HepG2 (cell line): ENCODE data around the gene TARBP2. TPM values are rescaled to one million over a fixed set of nuclear protein-coding genes. Genes with fewer than 3 reads are reported as not detected.

ENCODE experiments used
- ATAC-seq: fragments of 200-7000 bp; cut with Tn5 transposase; 3 replicates; pipeline ENCODE4 v1.9.1; 2020; ENCODE audit warnings: mild to moderate bottlenecking, moderate library complexity
- BruUV-seq: library from RNA; stranded (reverse); fragments of 400-500 nt; replicated peaks from 2 replicates; lab custom pipeline; 2021; lab: Mats Ljungman, UMichigan
- CTCF ChIA-PET: fragments of 300-600 bp; formaldehyde crosslinking; extraction: SDS; loops from one replicate; lab custom pipeline; 2021; ENCODE audit warnings: low total read pairs, inconsistent platforms, low intra/inter-chr PET ratio; lab: Yijun Ruan, JAX
- POLR2A ChIA-PET: fragments of 350-600 bp; sonication (Branson Sonifier 250); formaldehyde crosslinking; loops from one replicate; lab custom pipeline; 2020; ENCODE audit warnings: antibody characterized with exemption, inconsistent platforms; lab: Yijun Ruan, JAX
- DNase-seq: peaks from one replicate; pipeline ENCODE4 v3.0.0-alpha.2; 2015; ENCODE audit warnings: low spot score
- FAIRE-seq: peaks from 3 replicates; lab custom pipeline; 2011; peaks lifted over from hg19 to GRCh38; lab: Jason Lieb, UNC
- H2AFZ ChIP-seq: one replicate; pipeline ENCODE4 v1.6.1; 2011; ENCODE audit warnings: low read length, inconsistent platforms
- H3K27ac ChIP-seq: fragments of 300-600 bp; 3 replicates; pipeline ENCODE4 v1.8.0; 2011; ENCODE audit warnings: mixed run types, mild to moderate bottlenecking, mixed read lengths, low read length, inconsistent platforms; ENCODE audit not compliant: insufficient read depth; ENCODE audit errors: extremely low read length
- H3K27me3 ChIP-seq, 2 experiments: fragments of 200-600 bp in 1 of 2; 2 replicates in 1 of 2; 3 replicates in 1 of 2; pipeline versions ENCODE4 v1.6.0 to v1.8.0; 2011; ENCODE audit warnings: low read length in 2 of 2, mild to moderate bottlenecking in 2 of 2, moderate library complexity in 2 of 2, inconsistent platforms in 1 of 2; ENCODE audit not compliant: insufficient read depth in 2 of 2, control insufficient read depth in 1 of 2
- H3K36me3 ChIP-seq, 2 experiments: fragments of 200-600 bp in 1 of 2; replicated peaks in 1 of 2; 2 replicates in 1 of 2; 3 replicates in 1 of 2; pipeline versions ENCODE4 v1.5.1 to v1.8.0; 2011; ENCODE audit warnings: low read length in 2 of 2, inconsistent platforms in 1 of 2; ENCODE audit not compliant: insufficient read depth in 2 of 2, control insufficient read depth in 1 of 2
- H3K4me1 ChIP-seq: 2 replicates; pipeline ENCODE4 v1.5.1; 2012; ENCODE audit warnings: low read length, inconsistent platforms; ENCODE audit not compliant: insufficient read depth
- H3K4me2 ChIP-seq: 2 replicates; pipeline ENCODE4 v1.6.0; 2011; ENCODE audit warnings: low read depth, low read length, inconsistent platforms
- H3K4me3 ChIP-seq, 3 experiments: fragments of 200-600 bp in 1 of 3; sonication (generic), shearing (Covaris generic) in 1 of 3; replicated peaks in 1 of 3; 2 replicates each; pipeline ENCODE4 v1.5.1; 2011 to 2016; ENCODE audit warnings: low read length in 3 of 3, inconsistent platforms in 2 of 3, low read depth in 2 of 3, mild to moderate bottlenecking in 2 of 3, control low read depth in 1 of 3, mixed read lengths in 1 of 3; ENCODE audit not compliant: insufficient read depth in 1 of 3
- H3K79me2 ChIP-seq: one replicate; pipeline ENCODE4 v1.6.1; 2011; ENCODE audit warnings: low read length, inconsistent platforms; ENCODE audit not compliant: insufficient read depth
- H3K9ac ChIP-seq: 2 replicates; pipeline ENCODE4 v1.6.0; 2011; ENCODE audit warnings: mild to moderate bottlenecking, low read depth, low read length, inconsistent platforms; ENCODE audit not compliant: insufficient read depth
- H3K9me3 ChIP-seq: 2 replicates; pipeline ENCODE4 v1.5.1; 2012; ENCODE audit warnings: mild to moderate bottlenecking, low read length
- H4K20me1 ChIP-seq: 2 replicates; pipeline ENCODE4 v1.6.0; 2011; ENCODE audit warnings: inconsistent platforms, mild to moderate bottlenecking, low read length, moderate library complexity; ENCODE audit not compliant: insufficient read depth
- GTF3A ChIP-seq: sonication (generic); formaldehyde crosslinking; conservative IDR thresholded peaks from 2 replicates; pipeline ENCODE4 v1.4.0; 2020; ENCODE audit warnings: mild to moderate bottlenecking, missing genetic modification reagents
- MXI1 ChIP-seq: IDR thresholded peaks from 3 replicates; pipeline ENCODE4 v1.6.1; 2012; ENCODE audit warnings: low read depth, low read length, inconsistent platforms, borderline replicate concordance
- RAD51 ChIP-seq: fragments of 450-650 bp; IDR thresholded peaks from 2 replicates; pipeline ENCODE4 v1.6.1; 2016; ENCODE audit warnings: borderline replicate concordance
- SETDB1 ChIP-seq: sonication (generic); formaldehyde crosslinking; IDR thresholded peaks from 2 replicates; pipeline ENCODE4 v1.5.1; 2020; ENCODE audit warnings: missing genetic modification reagents, mild to moderate bottlenecking, borderline replicate concordance
- SSRP1 ChIP-seq: IDR thresholded peaks from 2 replicates; pipeline ENCODE4 v1.6.1; 2016; ENCODE audit warnings: control low read depth
- TFDP2 ChIP-seq: sonication (generic); formaldehyde crosslinking; IDR thresholded peaks from 2 replicates; pipeline ENCODE4 v1.4.0; 2020; ENCODE audit warnings: missing genetic modification reagents
- TRAFD1 ChIP-seq: sonication (generic); formaldehyde crosslinking; IDR thresholded peaks from 2 replicates; pipeline ENCODE4 v1.5.1; 2020; ENCODE audit warnings: missing genetic modification reagents, mild to moderate bottlenecking, borderline replicate concordance
- ZMYM2 ChIP-seq: sonication (generic); formaldehyde crosslinking; IDR thresholded peaks from 2 replicates; pipeline ENCODE4 v1.8.0; 2022; ENCODE audit warnings: mild to moderate bottlenecking, missing genetic modification reagents
- ZNF7 ChIP-seq: IDR thresholded peaks from 2 replicates; pipeline ENCODE4 v1.6.1; 2016; ENCODE audit warnings: missing biosample characterization, missing genetic modification reagents
- WGBS: methylation state at CpG from one replicate; pipeline ENCODE4 v1.1.6; 2017; ENCODE audit warnings: low lambda C conversion rate; 5-methylcytosine and 5-hydroxymethylcytosine counted together
- in situ Hi-C: cut with HindIII; loops from 2 replicates; pipeline ENCODE4 v1.10.0; 2017; ENCODE audit warnings: low pct_unique_long_range_greater_than_20kb; ENCODE audit not compliant: extremely low pct_ligation_motif_present
- intact Hi-C: fragments of 100-400 bp; cut with micrococcal nuclease; formaldehyde crosslinking; loops from one replicate; pipeline ENCODE4 v1.10.0; 2022; ENCODE audit not compliant: unreplicated experiment
- polyA plus RNA-seq, 8 experiments: library from polyadenylated mRNA; depleted of rRNA in 3 of 8; stranded (reverse) in 7 of 8; unstranded in 1 of 8; fragments of >200 nt; fragmentation: Illumina TruSeq in 4 of 8; extraction: Trizol in 4 of 8; gene quantifications; 2 replicates each; pipeline versions ENCODE4 v1.2.1 to v1.2.3, GENCODE V29; 2011 to 2016; ENCODE audit warnings: low read depth in 4 of 8, missing spikeins in 1 of 8, mixed read lengths in 1 of 8; ENCODE audit not compliant: insufficient read depth in 1 of 8
- total RNA-seq, 5 experiments: library from RNA; depleted of rRNA; stranded (reverse); fragments of >200 nt; fragmentation: Illumina TruSeq; extraction: Trizol; gene quantifications; 2 replicates each; pipeline ENCODE4 v1.2.3, GENCODE V29; 2016; ENCODE audit warnings: low read depth in 1 of 5
- TF ChIP-seq, protein P1 (sequence below): sonication (generic); formaldehyde crosslinking; IDR thresholded peaks from 2 replicates; pipeline ENCODE4 v1.4.0; 2020; ENCODE audit warnings: missing genetic modification reagents, borderline replicate concordance
- TF ChIP-seq, protein P2 (sequence below): sonication (generic); formaldehyde crosslinking; IDR thresholded peaks from 2 replicates; pipeline ENCODE4 v1.4.0; 2020; ENCODE audit warnings: mild to moderate bottlenecking, missing genetic modification reagents
- TF ChIP-seq, protein P3 (sequence below): IDR thresholded peaks from 2 replicates; pipeline ENCODE4 v1.6.1; 2016; ENCODE audit warnings: low read depth, missing genetic modification reagents, missing compliant biosample characterization

TARBP2 gene
- total and polyA plus RNA-seq, 2 of the 13 experiments (the other 11 are each of a cell fraction or from before 2014, with no cell fraction given), result 47.0 to 55.5 TPM

GRCh38 chr12:53538209-53538689, 37.2 kb downstream of the TARBP2 start:
- Histone ChIP-seq H3K9me3 (no peaks in the 10 kb centered on the region), H2AFZ (no peak overlapping the region), H3K4me2 (peak overlapping the region; percentile 49), H4K20me1 (no peaks in the 10 kb centered on the region), H3K4me1 (peaks cover 31% of the 10 kb centered on the region), H3K27me3 (no peaks in the 10 kb centered on the region), H3K27ac (peak overlapping the region; percentile 76), H3K9ac (no peak overlapping the region), H3K36me3 (peaks cover 9 to 52% of the 10 kb centered on the region in 2 experiments; a peak in 4 of 5 replicates), H3K79me2 (no peaks in the 10 kb centered on the region), H3K4me3 (no peak overlapping the region; a peak in 1 of 6 replicates)
- FAIRE-seq, result peak; percentile 99
- DNase-seq, result peak; percentile 94
- no TSS peak for BruUV-seq
- intact Hi-C loops, result no loop called here
- ATAC-seq, result peak; percentile 96
- in situ Hi-C loops, result no loop called here
- WGBS, result 0% methylated on average over 1 of the region's 1 CpG
- CTCF ChIA-PET, result interaction anchor here (1.0 to 1.1 kb wide), 2 partner anchors 137 to 138 kb away, joined by 3 read pairs; partner anchors contain the start of gene ATP5MC2
- POLR2A ChIA-PET, result interaction anchor here (0.6 to 6.8 kb wide), 7 partner anchors 12 to 157 kb away, joined by 3 to 65 read pairs (median 6); partner anchors contain the start of genes ATP5MC2 and TARBP2
- TF ChIP-seq ZNF7 (CRISPR knock-in tag), result no peak
- no peak for TF ChIP-seq ZMYM2 (CRISPR knock-in tag)
- no peak for TF ChIP-seq SETDB1 (CRISPR knock-in tag)
- TF ChIP-seq, protein P1, sequence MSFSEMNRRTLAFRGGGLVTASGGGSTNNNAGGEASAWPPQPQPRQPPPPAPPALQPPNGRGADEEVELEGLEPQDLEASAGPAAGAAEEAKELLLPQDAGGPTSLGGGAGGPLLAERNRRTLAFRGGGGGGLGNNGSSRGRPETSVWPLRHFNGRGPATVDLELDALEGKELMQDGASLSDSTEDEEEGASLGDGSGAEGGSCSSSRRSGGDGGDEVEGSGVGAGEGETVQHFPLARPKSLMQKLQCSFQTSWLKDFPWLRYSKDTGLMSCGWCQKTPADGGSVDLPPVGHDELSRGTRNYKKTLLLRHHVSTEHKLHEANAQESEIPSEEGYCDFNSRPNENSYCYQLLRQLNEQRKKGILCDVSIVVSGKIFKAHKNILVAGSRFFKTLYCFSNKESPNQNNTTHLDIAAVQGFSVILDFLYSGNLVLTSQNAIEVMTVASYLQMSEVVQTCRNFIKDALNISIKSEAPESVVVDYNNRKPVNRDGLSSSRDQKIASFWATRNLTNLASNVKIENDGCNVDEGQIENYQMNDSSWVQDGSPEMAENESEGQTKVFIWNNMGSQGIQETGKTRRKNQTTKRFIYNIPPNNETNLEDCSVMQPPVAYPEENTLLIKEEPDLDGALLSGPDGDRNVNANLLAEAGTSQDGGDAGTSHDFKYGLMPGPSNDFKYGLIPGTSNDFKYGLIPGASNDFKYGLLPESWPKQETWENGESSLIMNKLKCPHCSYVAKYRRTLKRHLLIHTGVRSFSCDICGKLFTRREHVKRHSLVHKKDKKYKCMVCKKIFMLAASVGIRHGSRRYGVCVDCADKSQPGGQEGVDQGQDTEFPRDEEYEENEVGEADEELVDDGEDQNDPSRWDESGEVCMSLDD, result peak; percentile 76
- TF ChIP-seq, protein P2, sequence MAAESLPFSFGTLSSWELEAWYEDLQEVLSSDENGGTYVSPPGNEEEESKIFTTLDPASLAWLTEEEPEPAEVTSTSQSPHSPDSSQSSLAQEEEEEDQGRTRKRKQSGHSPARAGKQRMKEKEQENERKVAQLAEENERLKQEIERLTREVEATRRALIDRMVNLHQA (CRISPR knock-in tag), result no peak; the same call in 1 of the 2 replicates
- TF ChIP-seq GTF3A (CRISPR knock-in tag), result no peak
- peak; percentile 86 for TF ChIP-seq SSRP1 (CRISPR knock-in tag)
- no peak for TF ChIP-seq TFDP2 (CRISPR knock-in tag)
- TF ChIP-seq TRAFD1 (CRISPR knock-in tag), result no peak
- no peak for TF ChIP-seq RAD51
- no peak for TF ChIP-seq MXI1
- TF ChIP-seq, protein P3, sequence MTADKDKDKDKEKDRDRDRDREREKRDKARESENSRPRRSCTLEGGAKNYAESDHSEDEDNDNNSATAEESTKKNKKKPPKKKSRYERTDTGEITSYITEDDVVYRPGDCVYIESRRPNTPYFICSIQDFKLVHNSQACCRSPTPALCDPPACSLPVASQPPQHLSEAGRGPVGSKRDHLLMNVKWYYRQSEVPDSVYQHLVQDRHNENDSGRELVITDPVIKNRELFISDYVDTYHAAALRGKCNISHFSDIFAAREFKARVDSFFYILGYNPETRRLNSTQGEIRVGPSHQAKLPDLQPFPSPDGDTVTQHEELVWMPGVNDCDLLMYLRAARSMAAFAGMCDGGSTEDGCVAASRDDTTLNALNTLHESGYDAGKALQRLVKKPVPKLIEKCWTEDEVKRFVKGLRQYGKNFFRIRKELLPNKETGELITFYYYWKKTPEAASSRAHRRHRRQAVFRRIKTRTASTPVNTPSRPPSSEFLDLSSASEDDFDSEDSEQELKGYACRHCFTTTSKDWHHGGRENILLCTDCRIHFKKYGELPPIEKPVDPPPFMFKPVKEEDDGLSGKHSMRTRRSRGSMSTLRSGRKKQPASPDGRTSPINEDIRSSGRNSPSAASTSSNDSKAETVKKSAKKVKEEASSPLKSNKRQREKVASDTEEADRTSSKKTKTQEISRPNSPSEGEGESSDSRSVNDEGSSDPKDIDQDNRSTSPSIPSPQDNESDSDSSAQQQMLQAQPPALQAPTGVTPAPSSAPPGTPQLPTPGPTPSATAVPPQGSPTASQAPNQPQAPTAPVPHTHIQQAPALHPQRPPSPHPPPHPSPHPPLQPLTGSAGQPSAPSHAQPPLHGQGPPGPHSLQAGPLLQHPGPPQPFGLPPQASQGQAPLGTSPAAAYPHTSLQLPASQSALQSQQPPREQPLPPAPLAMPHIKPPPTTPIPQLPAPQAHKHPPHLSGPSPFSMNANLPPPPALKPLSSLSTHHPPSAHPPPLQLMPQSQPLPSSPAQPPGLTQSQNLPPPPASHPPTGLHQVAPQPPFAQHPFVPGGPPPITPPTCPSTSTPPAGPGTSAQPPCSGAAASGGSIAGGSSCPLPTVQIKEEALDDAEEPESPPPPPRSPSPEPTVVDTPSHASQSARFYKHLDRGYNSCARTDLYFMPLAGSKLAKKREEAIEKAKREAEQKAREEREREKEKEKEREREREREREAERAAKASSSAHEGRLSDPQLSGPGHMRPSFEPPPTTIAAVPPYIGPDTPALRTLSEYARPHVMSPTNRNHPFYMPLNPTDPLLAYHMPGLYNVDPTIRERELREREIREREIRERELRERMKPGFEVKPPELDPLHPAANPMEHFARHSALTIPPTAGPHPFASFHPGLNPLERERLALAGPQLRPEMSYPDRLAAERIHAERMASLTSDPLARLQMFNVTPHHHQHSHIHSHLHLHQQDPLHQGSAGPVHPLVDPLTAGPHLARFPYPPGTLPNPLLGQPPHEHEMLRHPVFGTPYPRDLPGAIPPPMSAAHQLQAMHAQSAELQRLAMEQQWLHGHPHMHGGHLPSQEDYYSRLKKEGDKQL (CRISPR knock-in tag), result peak; percentile 88
